HepG2 (cell line): ENCODE measurements around the gene ZNF276. TPM values are rescaled to one million over a fixed set of nuclear protein-coding genes. Genes with fewer than 3 reads are reported as not detected.

Experiments
- ATAC-seq: fragments of 200-7000 bp; cut with Tn5 transposase; 3 replicates; pipeline ENCODE4 v1.9.1; 2020; ENCODE audit warnings: mild to moderate bottlenecking, moderate library complexity
- BruUV-seq: library from RNA; stranded (reverse); fragments of 400-500 nt; replicated peaks from 2 replicates; lab custom pipeline; 2021; lab: Mats Ljungman, UMichigan
- CTCF ChIA-PET: fragments of 300-600 bp; formaldehyde crosslinking; extraction: SDS; loops from one replicate; lab custom pipeline; 2021; ENCODE audit warnings: low total read pairs, inconsistent platforms, low intra/inter-chr PET ratio; lab: Yijun Ruan, JAX
- POLR2A ChIA-PET: fragments of 350-600 bp; sonication (Branson Sonifier 250); formaldehyde crosslinking; loops from one replicate; lab custom pipeline; 2020; ENCODE audit warnings: antibody characterized with exemption, inconsistent platforms; lab: Yijun Ruan, JAX
- DNase-seq: peaks from one replicate; pipeline ENCODE4 v3.0.0-alpha.2; 2015; ENCODE audit warnings: low spot score
- FAIRE-seq: peaks from 3 replicates; lab custom pipeline; 2011; peaks lifted over from hg19 to GRCh38; lab: Jason Lieb, UNC
- H2AFZ ChIP-seq: one replicate; pipeline ENCODE4 v1.6.1; 2011; ENCODE audit warnings: low read length, inconsistent platforms
- H3K27ac ChIP-seq: fragments of 300-600 bp; 3 replicates; pipeline ENCODE4 v1.8.0; 2011; ENCODE audit warnings: mixed run types, mild to moderate bottlenecking, mixed read lengths, low read length, inconsistent platforms; ENCODE audit not compliant: insufficient read depth; ENCODE audit errors: extremely low read length
- H3K27me3 ChIP-seq, 2 experiments: fragments of 200-600 bp in 1 of 2; 2 replicates in 1 of 2; 3 replicates in 1 of 2; pipeline versions ENCODE4 v1.6.0 to v1.8.0; 2011; ENCODE audit warnings: low read length in 2 of 2, mild to moderate bottlenecking in 2 of 2, moderate library complexity in 2 of 2, inconsistent platforms in 1 of 2; ENCODE audit not compliant: insufficient read depth in 2 of 2, control insufficient read depth in 1 of 2
- H3K36me3 ChIP-seq, 2 experiments: fragments of 200-600 bp in 1 of 2; replicated peaks in 1 of 2; 2 replicates in 1 of 2; 3 replicates in 1 of 2; pipeline versions ENCODE4 v1.5.1 to v1.8.0; 2011; ENCODE audit warnings: low read length in 2 of 2, inconsistent platforms in 1 of 2; ENCODE audit not compliant: insufficient read depth in 2 of 2, control insufficient read depth in 1 of 2
- H3K4me1 ChIP-seq: 2 replicates; pipeline ENCODE4 v1.5.1; 2012; ENCODE audit warnings: low read length, inconsistent platforms; ENCODE audit not compliant: insufficient read depth
- H3K4me2 ChIP-seq: 2 replicates; pipeline ENCODE4 v1.6.0; 2011; ENCODE audit warnings: low read depth, low read length, inconsistent platforms
- H3K4me3 ChIP-seq, 3 experiments: fragments of 200-600 bp in 1 of 3; sonication (generic), shearing (Covaris generic) in 1 of 3; replicated peaks in 1 of 3; 2 replicates each; pipeline ENCODE4 v1.5.1; 2011 to 2016; ENCODE audit warnings: low read length in 3 of 3, inconsistent platforms in 2 of 3, low read depth in 2 of 3, mild to moderate bottlenecking in 2 of 3, control low read depth in 1 of 3, mixed read lengths in 1 of 3; ENCODE audit not compliant: insufficient read depth in 1 of 3
- H3K79me2 ChIP-seq: one replicate; pipeline ENCODE4 v1.6.1; 2011; ENCODE audit warnings: low read length, inconsistent platforms; ENCODE audit not compliant: insufficient read depth
- H3K9ac ChIP-seq: 2 replicates; pipeline ENCODE4 v1.6.0; 2011; ENCODE audit warnings: mild to moderate bottlenecking, low read depth, low read length, inconsistent platforms; ENCODE audit not compliant: insufficient read depth
- H3K9me3 ChIP-seq: 2 replicates; pipeline ENCODE4 v1.5.1; 2012; ENCODE audit warnings: mild to moderate bottlenecking, low read length
- H4K20me1 ChIP-seq: 2 replicates; pipeline ENCODE4 v1.6.0; 2011; ENCODE audit warnings: inconsistent platforms, mild to moderate bottlenecking, low read length, moderate library complexity; ENCODE audit not compliant: insufficient read depth
- ISL2 ChIP-seq: sonication (generic); formaldehyde crosslinking; IDR thresholded peaks from 2 replicates; pipeline ENCODE4 v1.5.0; 2020; ENCODE audit warnings: missing genetic modification reagents
- SOX5 ChIP-seq: IDR thresholded peaks from 2 replicates; pipeline ENCODE4 v1.6.1; 2016; ENCODE audit warnings: borderline replicate concordance
- ZNF800 ChIP-seq: sonication (generic); formaldehyde crosslinking; IDR thresholded peaks from 2 replicates; pipeline ENCODE4 v1.4.0; 2020; ENCODE audit warnings: missing genetic modification reagents
- ZSCAN9 ChIP-seq: IDR thresholded peaks from 2 replicates; pipeline ENCODE4 v1.6.1; 2016; ENCODE audit warnings: borderline replicate concordance
- WGBS: methylation state at CpG from one replicate; pipeline ENCODE4 v1.1.6; 2017; ENCODE audit warnings: low lambda C conversion rate; 5-methylcytosine and 5-hydroxymethylcytosine counted together
- in situ Hi-C: cut with HindIII; loops from 2 replicates; pipeline ENCODE4 v1.10.0; 2017; ENCODE audit warnings: low pct_unique_long_range_greater_than_20kb; ENCODE audit not compliant: extremely low pct_ligation_motif_present
- intact Hi-C: fragments of 100-400 bp; cut with micrococcal nuclease; formaldehyde crosslinking; loops from one replicate; pipeline ENCODE4 v1.10.0; 2022; ENCODE audit not compliant: unreplicated experiment
- polyA plus RNA-seq, 8 experiments: library from polyadenylated mRNA; depleted of rRNA in 3 of 8; stranded (reverse) in 7 of 8; unstranded in 1 of 8; fragments of >200 nt; fragmentation: Illumina TruSeq in 4 of 8; extraction: Trizol in 4 of 8; gene quantifications; 2 replicates each; pipeline versions ENCODE4 v1.2.1 to v1.2.3, GENCODE V29; 2011 to 2016; ENCODE audit warnings: low read depth in 4 of 8, missing spikeins in 1 of 8, mixed read lengths in 1 of 8; ENCODE audit not compliant: insufficient read depth in 1 of 8
- total RNA-seq, 5 experiments: library from RNA; depleted of rRNA; stranded (reverse); fragments of >200 nt; fragmentation: Illumina TruSeq; extraction: Trizol; gene quantifications; 2 replicates each; pipeline ENCODE4 v1.2.3, GENCODE V29; 2016; ENCODE audit warnings: low read depth in 1 of 5
- TF ChIP-seq, protein P1 (sequence below): sonication (generic); IDR thresholded peaks from 2 replicates; pipeline ENCODE4 v1.6.1; 2016; ENCODE audit warnings: low read depth, borderline replicate concordance

ZNF276 gene
- total and polyA plus RNA-seq, 2 of the 13 experiments (the other 11 are each of a cell fraction or from before 2014, with no cell fraction given), result 17.7 to 18.0 TPM

DNA sequence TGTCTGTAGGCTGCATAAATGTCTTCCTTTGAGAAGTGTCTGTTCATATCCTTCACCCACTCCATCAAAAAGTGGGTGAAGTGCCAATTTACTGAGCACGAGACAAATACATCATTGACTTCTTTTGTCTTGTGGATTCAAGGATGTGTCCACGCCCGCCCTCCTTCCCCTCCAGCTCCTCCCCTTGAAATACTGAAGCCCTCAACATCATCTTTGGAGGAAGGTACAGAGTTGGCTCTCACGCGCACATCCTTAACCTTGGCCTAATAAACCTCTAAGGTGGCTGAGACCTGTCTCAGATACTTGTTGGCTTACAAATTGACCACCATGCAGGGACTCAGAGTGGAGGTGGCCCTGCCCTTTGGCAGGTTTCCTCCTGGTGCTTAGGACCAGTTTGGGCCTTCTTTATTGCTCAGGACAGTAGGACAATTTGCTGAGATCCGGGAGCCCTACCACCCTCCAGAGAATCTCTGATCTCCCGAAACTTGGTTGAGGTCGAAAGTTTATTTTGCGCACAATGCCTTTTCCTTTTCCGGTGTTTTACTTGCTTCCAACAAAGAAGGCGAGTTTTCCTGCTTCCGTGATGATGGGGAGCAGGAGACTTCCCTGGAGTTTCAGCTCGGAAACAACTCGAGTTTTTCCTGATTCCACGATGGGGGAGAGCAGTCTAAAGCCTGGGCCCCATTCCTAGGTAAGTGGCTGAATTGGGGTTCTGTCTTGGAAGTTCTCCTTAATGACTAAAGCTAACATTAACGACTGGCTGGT, 49.0 kb upstream of the ZNF276 start:
- CTCF ChIA-PET, result no interaction called here

More for the DNA sequence above, 49.0 kb upstream of the ZNF276 start:
- H3K4me3 ChIP-seq, result no peak overlapping the region
- H3K27ac ChIP-seq, result no peak overlapping the region
- no peaks in the 10 kb centered on the region for H4K20me1 ChIP-seq
- no peak overlapping the region for H3K9ac ChIP-seq
- intact Hi-C loops (no loop called here), in situ Hi-C loops (no loop called here)
- POLR2A ChIA-PET, result no interaction called here
- ATAC-seq (no peak), FAIRE-seq (peak; percentile 53), DNase-seq (no peak)
- H3K27me3 ChIP-seq, result no peaks in the 10 kb centered on the region
- H2AFZ ChIP-seq, result no peak overlapping the region
- no peaks in the 10 kb centered on the region for H3K36me3 ChIP-seq
- 80% methylated on average over 16 of the region's 16 CpGs for WGBS
- H3K79me2 ChIP-seq, result no peaks in the 10 kb centered on the region
- peaks cover 4% of the 10 kb centered on the region for H3K9me3 ChIP-seq
- no TSS peak for BruUV-seq
- no peak overlapping the region for H3K4me2 ChIP-seq
- TF ChIP-seq ZNF800 (CRISPR knock-in tag) (no peak), ISL2 (CRISPR knock-in tag) (no peak), SOX5 (CRISPR knock-in tag) (no peak), ZSCAN9 (CRISPR knock-in tag) (no peak)
- TF ChIP-seq, protein P1, sequence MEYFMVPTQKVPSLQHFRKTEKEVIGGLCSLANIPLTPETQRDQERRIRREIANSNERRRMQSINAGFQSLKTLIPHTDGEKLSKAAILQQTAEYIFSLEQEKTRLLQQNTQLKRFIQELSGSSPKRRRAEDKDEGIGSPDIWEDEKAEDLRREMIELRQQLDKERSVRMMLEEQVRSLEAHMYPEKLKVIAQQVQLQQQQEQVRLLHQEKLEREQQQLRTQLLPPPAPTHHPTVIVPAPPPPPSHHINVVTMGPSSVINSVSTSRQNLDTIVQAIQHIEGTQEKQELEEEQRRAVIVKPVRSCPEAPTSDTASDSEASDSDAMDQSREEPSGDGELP, result no peak
- peaks cover 26% of the 10 kb centered on the region for H3K4me1 ChIP-seq
